Measurements from ENCODE around the gene HPCA. TPM values are rescaled to one million over a fixed set of nuclear protein-coding genes. Genes with fewer than 3 reads are reported as not detected.
A peak's percentile ranks its signal among the peaks of the same experiment; 100 is the strongest.

The HPCA gene
- polyA plus RNA-seq, 2 donors, result 0.15 TPM; not detected in 1

DNA sequence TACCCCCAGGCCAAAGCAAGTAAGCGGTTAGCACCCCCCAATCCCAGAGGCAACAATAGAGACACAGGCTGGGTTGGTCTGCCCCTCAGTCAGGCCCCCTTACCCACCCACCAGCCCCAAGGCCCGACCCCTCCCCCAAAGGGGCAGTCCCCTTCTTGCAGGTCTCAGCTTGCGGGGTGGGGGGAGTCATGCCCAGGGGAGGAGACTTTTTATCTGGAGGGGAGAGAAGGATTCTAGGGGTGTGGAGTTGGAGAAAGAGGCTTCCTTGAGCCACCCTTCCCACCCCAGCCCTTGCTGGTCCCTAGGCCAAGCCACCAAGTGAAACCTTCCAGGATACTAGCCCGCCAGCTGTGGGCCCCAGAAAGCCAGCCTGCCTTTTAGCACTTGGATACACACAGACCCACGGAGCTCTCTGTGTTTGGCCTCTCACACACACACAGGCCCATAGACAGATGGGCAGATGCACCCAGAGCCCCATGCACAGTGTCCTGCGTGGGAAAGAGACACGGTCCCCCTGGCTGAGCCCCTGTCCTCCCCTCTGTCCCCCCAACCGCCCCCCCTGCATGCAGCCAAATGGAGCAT, 7.8 kb downstream of the HPCA start:
- Histone ChIP-seq H3K27me3 (ENCODE audit: control insufficient read depth in 1 of 2, insufficient read depth in 2 of 2, low read length in 2 of 2) (peaks cover 0 to 7% of the 10 kb centered on the region in 2 donors), H3K4me3 (ENCODE audit: low read depth in 1 of 2, low read length in 2 of 2) (no peak overlapping the region), H3K9me3 (ENCODE audit: control insufficient read depth in 2 of 2, insufficient read depth in 1 of 2, low read depth in 1 of 2, low read length in 1 of 2) (no peaks in the 10 kb centered on the region), H3K4me1 (ENCODE audit: control insufficient read depth in 2 of 2, insufficient read depth in 2 of 2, low read length in 1 of 2) (peaks cover 6 to 11% of the 10 kb centered on the region in 2 donors), H3K36me3 (ENCODE audit: control insufficient read depth in 2 of 2, insufficient read depth in 2 of 2, low read length in 1 of 2) (peaks cover 0 to 15% of the 10 kb centered on the region in 2 donors), H3K27ac (ENCODE audit: low read depth in 2 of 2, low read length in 1 of 2) (no peak overlapping the region)
- 68 to 71% methylated on average over 7 to 8 of the region's 8 CpGs for WGBS, 2 donors

DNA sequence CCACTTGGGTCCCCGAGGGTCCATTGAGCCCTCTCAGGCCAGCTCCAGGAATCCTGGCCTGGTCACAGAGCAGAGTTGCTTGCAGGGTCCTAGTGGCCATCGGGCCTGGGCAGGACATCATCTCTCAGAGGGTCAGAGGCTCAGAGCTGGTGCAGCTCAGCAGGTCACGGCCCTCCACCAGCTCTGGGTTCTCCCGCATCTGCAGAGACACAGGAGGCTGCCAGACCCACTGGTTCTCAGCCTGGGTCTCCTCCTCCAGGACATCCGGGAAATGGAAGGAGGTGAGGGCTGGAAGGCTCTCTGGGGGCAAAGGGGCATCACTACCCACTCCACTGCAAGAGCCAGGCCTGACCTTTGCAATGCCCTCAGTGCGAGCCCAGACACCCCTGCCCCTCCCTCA, 8.4 kb downstream of the HPCA start:
- Histone ChIP-seq H3K36me3 (ENCODE audit: control insufficient read depth in 2 of 2, insufficient read depth in 2 of 2, low read length in 1 of 2) (peaks cover 0 to 15% of the 10 kb centered on the region in 2 donors), H3K27me3 (ENCODE audit: control insufficient read depth in 1 of 2, insufficient read depth in 2 of 2, low read length in 2 of 2) (peaks cover 0 to 7% of the 10 kb centered on the region in 2 donors), H3K27ac (ENCODE audit: low read depth in 2 of 2, low read length in 1 of 2) (no peak overlapping the region), H3K4me3 (ENCODE audit: low read depth in 1 of 2, low read length in 2 of 2) (no peak overlapping the region), H3K9me3 (ENCODE audit: control insufficient read depth in 2 of 2, insufficient read depth in 1 of 2, low read depth in 1 of 2, low read length in 1 of 2) (no peaks in the 10 kb centered on the region), H3K4me1 (ENCODE audit: control insufficient read depth in 2 of 2, insufficient read depth in 2 of 2, low read length in 1 of 2) (peaks cover 6 to 11% of the 10 kb centered on the region in 2 donors)
- 86 to 94% methylated on average over 5 to 6 of the region's 6 CpGs for WGBS, 2 donors

DNA sequence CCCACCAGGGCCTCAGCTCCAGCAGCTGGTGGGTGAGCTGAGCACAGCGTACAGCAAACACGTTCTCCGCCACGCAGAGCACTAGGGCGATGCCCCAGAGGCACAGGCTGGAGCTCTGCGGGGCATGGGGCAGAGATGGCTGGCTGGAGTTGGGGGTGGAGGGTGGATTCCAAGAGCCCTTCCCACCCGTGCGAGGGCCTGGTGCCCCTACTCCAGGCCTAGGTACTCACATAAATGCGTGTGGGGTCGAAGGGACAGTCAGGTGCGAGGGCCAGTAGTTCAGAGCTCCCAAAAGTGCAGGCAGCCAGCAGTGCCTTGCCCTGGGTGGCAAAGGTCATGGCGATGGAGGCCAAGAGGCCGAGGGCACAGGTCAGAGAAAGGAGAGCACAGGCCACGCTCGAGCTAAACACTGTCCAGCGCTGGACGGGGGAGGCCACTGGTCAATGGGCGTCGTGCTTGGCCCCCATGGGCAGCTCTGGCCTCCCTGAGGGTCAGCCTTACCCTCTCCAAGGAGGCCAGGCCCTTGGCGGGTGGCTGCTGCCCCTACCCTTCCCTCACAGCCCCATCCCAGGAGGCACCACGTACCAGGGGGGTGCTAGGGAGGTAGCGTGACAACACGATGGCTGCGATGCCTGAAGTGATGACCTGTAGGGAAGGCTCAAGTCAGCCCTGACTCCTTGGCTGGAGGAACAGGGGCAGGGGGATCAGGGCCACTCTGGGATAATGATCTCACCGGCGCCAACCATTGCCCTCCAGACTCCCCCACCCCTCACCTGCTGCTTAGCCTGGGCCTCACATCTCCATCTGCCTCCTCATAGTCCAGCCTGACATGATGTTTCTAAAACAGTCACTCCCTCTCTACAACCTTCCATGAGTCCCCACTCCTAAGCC, 9.3 kb downstream of the HPCA start:
- no peak overlapping the region for H3K4me3 ChIP-seq (ENCODE audit: low read depth in 1 of 2, low read length in 2 of 2)
- H3K9me3 ChIP-seq (ENCODE audit: control insufficient read depth in 2 of 2, insufficient read depth in 1 of 2, low read depth in 1 of 2, low read length in 1 of 2), result no peaks in the 10 kb centered on the region
- peaks cover 0 to 7% of the 10 kb centered on the region in 2 donors for H3K27me3 ChIP-seq (ENCODE audit: control insufficient read depth in 1 of 2, insufficient read depth in 2 of 2, low read length in 2 of 2)
- H3K36me3 ChIP-seq (ENCODE audit: control insufficient read depth in 2 of 2, insufficient read depth in 2 of 2, low read length in 1 of 2), result peaks cover 0 to 15% of the 10 kb centered on the region in 2 donors
- no peak overlapping the region for H3K27ac ChIP-seq (ENCODE audit: low read depth in 2 of 2, low read length in 1 of 2)
- H3K4me1 ChIP-seq (ENCODE audit: control insufficient read depth in 2 of 2, insufficient read depth in 2 of 2, low read length in 1 of 2), result peaks cover 9 to 11% of the 10 kb centered on the region in 2 donors
- 91 to 92% methylated on average over 24 to 26 of the region's 26 CpGs for WGBS, 2 donors

DNA sequence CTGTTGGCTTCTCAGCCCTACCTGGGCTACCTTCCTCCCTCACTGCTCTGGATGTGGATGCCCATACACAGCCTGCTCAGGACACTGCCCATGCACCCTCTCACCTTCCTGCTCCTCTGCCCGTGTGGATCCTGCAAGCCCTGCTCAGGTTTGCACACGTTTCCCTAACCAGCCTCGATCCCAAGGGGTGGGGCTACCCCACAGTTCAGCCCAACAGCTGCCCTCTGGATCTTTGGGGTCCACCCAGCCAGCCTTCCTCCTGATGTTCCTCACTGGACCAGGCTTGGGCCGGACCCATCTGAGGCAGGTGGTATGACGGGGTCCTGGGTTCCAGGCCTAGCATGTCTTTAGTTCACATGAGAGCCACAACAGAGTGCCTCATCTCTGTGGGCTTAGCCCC, 10.2 kb downstream of the HPCA start:
- H3K27ac ChIP-seq (ENCODE audit: low read depth in 2 of 2, low read length in 1 of 2), result no peak overlapping the region
- H3K36me3 ChIP-seq (ENCODE audit: control insufficient read depth in 2 of 2, insufficient read depth in 2 of 2, low read length in 1 of 2), result peaks cover 0 to 15% of the 10 kb centered on the region in 2 donors
- peaks cover 0 to under 1% of the 10 kb centered on the region in 2 donors for H3K27me3 ChIP-seq (ENCODE audit: control insufficient read depth in 1 of 2, insufficient read depth in 2 of 2, low read length in 2 of 2)
- no peak overlapping the region for H3K4me3 ChIP-seq (ENCODE audit: low read depth in 1 of 2, low read length in 2 of 2)
- 58 to 64% methylated on average over 5 of the region's 5 CpGs for WGBS, 2 donors
- H3K9me3 ChIP-seq (ENCODE audit: control insufficient read depth in 2 of 2, insufficient read depth in 1 of 2, low read depth in 1 of 2, low read length in 1 of 2), result no peaks in the 10 kb centered on the region
- peaks cover 9 to 11% of the 10 kb centered on the region in 2 donors for H3K4me1 ChIP-seq (ENCODE audit: control insufficient read depth in 2 of 2, insufficient read depth in 2 of 2, low read length in 1 of 2)

DNA sequence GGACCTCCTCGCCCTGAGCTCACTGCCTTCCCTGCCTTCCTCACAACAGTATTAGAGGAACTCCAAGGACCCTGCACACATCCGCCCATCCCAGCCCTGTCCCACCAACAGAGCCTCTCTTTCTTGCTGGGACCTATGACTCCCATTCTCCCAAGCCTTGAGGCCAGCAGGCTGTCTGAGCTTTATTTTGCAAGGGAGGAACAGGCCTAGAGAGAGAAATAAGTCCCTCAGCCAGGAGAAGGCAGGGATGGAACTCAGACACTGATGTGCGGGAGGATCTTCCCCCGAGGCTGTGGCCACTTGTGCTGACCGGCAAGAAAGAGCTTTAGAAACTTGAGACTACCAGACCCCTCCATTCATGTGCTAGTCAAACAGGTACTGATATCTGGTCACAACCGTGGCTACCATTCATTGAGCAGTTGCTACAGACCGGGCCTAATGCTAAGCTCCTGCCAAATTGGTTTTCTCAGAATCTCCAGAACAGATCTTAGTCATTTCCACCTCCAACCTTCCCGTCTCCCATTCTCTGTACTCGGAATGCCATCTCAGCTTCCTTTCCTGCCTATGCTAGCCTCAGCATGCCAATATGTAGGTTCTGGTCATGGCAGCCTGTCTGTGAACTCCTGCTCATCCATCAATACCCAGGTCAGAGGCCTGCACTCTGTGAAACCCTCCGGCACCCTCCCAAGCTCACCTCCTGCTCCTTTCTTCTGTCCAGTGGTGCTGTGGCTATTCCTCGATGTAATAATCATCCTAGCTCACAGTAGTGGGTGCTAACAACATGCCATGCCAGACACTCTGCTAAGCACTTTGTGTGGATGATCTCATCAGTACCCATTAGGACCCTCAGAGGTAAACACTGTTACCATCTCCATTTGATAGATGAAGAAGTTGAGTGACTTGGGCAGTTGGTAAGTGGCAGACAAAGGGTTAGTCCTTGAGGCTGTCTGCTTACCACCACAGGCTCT, 11.1 kb downstream of the HPCA start:
- 67 to 72% methylated on average over 11 of the region's 11 CpGs for WGBS, 2 donors
- H3K27ac ChIP-seq (ENCODE audit: low read depth in 2 of 2, low read length in 1 of 2), result no peak overlapping the region
- no peaks in the 10 kb centered on the region for H3K9me3 ChIP-seq (ENCODE audit: control insufficient read depth in 2 of 2, insufficient read depth in 1 of 2, low read depth in 1 of 2, low read length in 1 of 2)
- H3K4me1 ChIP-seq (ENCODE audit: control insufficient read depth in 2 of 2, insufficient read depth in 2 of 2, low read length in 1 of 2), result peaks cover 9 to 11% of the 10 kb centered on the region in 2 donors
- no peaks in the 10 kb centered on the region for H3K27me3 ChIP-seq (ENCODE audit: control insufficient read depth in 1 of 2, insufficient read depth in 2 of 2, low read length in 2 of 2)
- H3K4me3 ChIP-seq (ENCODE audit: low read depth in 1 of 2, low read length in 2 of 2), result no peak overlapping the region
- peaks cover 0 to 15% of the 10 kb centered on the region in 2 donors for H3K36me3 ChIP-seq (ENCODE audit: control insufficient read depth in 2 of 2, insufficient read depth in 2 of 2, low read length in 1 of 2)

DNA sequence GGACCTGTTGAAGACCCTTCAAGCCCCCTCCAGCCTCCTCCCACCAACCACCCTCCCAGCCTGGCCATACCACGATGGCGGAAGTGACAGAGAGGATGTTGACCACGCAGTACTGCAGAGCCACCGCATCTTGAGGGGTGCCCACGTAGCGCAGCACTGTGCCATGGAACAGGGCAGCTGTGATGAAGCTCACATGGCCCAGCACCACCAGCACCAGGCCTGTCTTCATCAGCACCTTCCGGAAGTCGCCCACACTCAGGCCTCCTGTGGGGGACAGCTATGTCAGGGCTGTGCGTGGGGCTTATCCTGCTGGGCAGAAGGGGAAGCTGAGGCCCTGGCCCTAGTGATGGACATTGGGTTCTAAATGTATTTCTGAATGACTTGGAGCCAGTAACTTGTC, 11.8 kb downstream of the HPCA start:
- Histone ChIP-seq H3K36me3 (ENCODE audit: control insufficient read depth in 2 of 2, insufficient read depth in 2 of 2, low read length in 1 of 2) (peaks cover 0 to 15% of the 10 kb centered on the region in 2 donors), H3K27me3 (ENCODE audit: control insufficient read depth in 1 of 2, insufficient read depth in 2 of 2, low read length in 2 of 2) (no peaks in the 10 kb centered on the region), H3K4me1 (ENCODE audit: control insufficient read depth in 2 of 2, insufficient read depth in 2 of 2, low read length in 1 of 2) (peaks cover 5 to 9% of the 10 kb centered on the region in 2 donors), H3K27ac (ENCODE audit: low read depth in 2 of 2, low read length in 1 of 2) (no peak overlapping the region), H3K4me3 (ENCODE audit: low read depth in 1 of 2, low read length in 2 of 2) (no peak overlapping the region), H3K9me3 (ENCODE audit: control insufficient read depth in 2 of 2, insufficient read depth in 1 of 2, low read depth in 1 of 2, low read length in 1 of 2) (no peaks in the 10 kb centered on the region)
- WGBS, 2 donors, result 95% methylated on average over 9 of the region's 9 CpGs

DNA sequence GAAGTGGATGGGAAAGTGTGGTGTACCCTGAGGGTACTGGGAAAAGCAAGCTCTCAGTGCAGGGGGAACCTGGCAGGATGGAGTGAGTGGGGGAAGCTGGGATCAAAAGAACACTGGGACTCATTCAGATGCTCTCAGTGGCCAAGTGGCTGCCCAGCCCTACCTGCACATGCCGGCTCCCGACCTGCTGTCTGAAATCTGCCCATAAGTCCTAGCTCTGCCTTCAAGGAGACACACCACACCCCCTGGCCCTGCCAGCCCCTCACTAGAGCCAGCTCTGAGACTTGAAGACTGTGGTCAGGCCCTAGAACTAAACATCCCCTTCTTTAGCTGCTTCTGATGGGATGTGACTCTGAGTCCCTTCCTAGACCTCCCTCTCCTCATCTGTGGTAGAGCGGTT, 12.7 kb downstream of the HPCA start:
- H3K9me3 ChIP-seq (ENCODE audit: control insufficient read depth in 2 of 2, insufficient read depth in 1 of 2, low read depth in 1 of 2, low read length in 1 of 2), result no peaks in the 10 kb centered on the region
- no peak overlapping the region for H3K4me3 ChIP-seq (ENCODE audit: low read depth in 1 of 2, low read length in 2 of 2)
- H3K36me3 ChIP-seq (ENCODE audit: control insufficient read depth in 2 of 2, insufficient read depth in 2 of 2, low read length in 1 of 2), result peaks cover 0 to 15% of the 10 kb centered on the region in 2 donors
- 89 to 93% methylated on average over 3 of the region's 3 CpGs for WGBS, 2 donors
- H3K4me1 ChIP-seq (ENCODE audit: control insufficient read depth in 2 of 2, insufficient read depth in 2 of 2, low read length in 1 of 2), result peaks cover 3 to 5% of the 10 kb centered on the region in 2 donors
- no peaks in the 10 kb centered on the region for H3K27me3 ChIP-seq (ENCODE audit: control insufficient read depth in 1 of 2, insufficient read depth in 2 of 2, low read length in 2 of 2)
- no peak overlapping the region for H3K27ac ChIP-seq (ENCODE audit: low read depth in 2 of 2, low read length in 1 of 2)

DNA sequence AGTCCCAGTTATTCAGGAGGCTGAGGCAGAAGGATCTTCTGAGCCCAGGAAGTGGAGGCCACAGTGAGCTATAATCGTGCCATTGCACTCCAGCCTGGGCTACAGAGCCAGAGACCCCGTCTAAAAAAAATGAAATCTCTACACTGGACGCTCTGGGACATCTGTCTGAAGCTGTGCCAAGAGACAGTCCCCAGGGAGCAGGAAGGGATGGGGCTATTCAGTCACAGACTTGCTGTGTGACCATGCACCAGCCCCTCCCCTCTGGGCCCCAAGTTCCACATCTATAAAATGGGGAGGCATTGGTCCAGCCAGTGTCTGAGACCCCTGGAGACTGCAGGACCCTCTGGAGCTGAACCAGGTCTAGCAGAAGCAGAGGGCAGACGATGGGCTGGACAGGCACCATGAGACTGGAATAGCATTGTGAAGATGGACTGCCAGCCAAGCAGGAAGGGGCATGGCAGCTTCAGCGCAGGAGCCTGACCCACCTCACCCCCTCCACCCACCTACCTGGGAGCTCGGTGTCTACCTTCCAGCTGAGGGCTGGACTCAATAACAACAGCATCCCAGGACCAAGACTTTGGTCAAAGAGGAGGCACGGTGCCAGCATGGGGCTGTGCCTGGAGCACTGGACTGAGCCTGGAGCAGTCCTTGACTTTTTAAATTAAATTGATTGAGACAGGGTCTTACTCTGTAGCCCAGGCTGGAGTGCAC, 13.4 kb downstream of the HPCA start:
- Histone ChIP-seq H3K9me3 (ENCODE audit: control insufficient read depth in 2 of 2, insufficient read depth in 1 of 2, low read depth in 1 of 2, low read length in 1 of 2) (no peaks in the 10 kb centered on the region), H3K4me1 (ENCODE audit: control insufficient read depth in 2 of 2, insufficient read depth in 2 of 2, low read length in 1 of 2) (peaks cover 3 to 5% of the 10 kb centered on the region in 2 donors), H3K4me3 (ENCODE audit: low read depth in 1 of 2, low read length in 2 of 2) (peak overlapping the region in 1 of 2 donors; percentile 85), H3K27me3 (ENCODE audit: control insufficient read depth in 1 of 2, insufficient read depth in 2 of 2, low read length in 2 of 2) (no peaks in the 10 kb centered on the region), H3K27ac (ENCODE audit: low read depth in 2 of 2, low read length in 1 of 2) (no peak overlapping the region), H3K36me3 (ENCODE audit: control insufficient read depth in 2 of 2, insufficient read depth in 2 of 2, low read length in 1 of 2) (peaks cover 0 to 15% of the 10 kb centered on the region in 2 donors)
- WGBS, 2 donors, result 77 to 80% methylated on average over 7 of the region's 7 CpGs
